ENCODE data around the gene UGT1A9.

Gene UGT1A9

GRCh38 chr2:233689501-233689900 lies 17.8 kb downstream of the UGT1A9 start:
- DNase-seq (ENCODE audit: low read depth): no peak
- no peak for TF ChIP-seq CTCF (IDR thresholded peaks at IDR 0.05; ENCODE audit: insufficient read depth, low read depth, low read length, missing control alignments)
- no peak overlapping the region for H3K4me3 ChIP-seq (ENCODE audit: low read length)

- no peak overlapping the region for H3K4me3 ChIP-seq (ENCODE audit: low read length)
- peak; percentile 88 for DNase-seq (ENCODE audit: low read depth)
- TF ChIP-seq CTCF (IDR thresholded peaks at IDR 0.05; ENCODE audit: insufficient read depth, low read depth, low read length, missing control alignments): no peak
Observed at GRCh38 chr2:233690444-233690843, 18.7 kb downstream of the UGT1A9 start.

GRCh38 chr2:233691443-233692433 lies 20.0 kb downstream of the UGT1A9 start:
- DNase-seq (ENCODE audit: low read depth): peak; percentile 100
- H3K4me3 ChIP-seq (ENCODE audit: low read length): peak overlapping the region; percentile 71
- no peak for TF ChIP-seq CTCF (IDR thresholded peaks at IDR 0.05; ENCODE audit: insufficient read depth, low read depth, low read length, missing control alignments)

GRCh38 chr2:233692648-233693047 lies 20.9 kb downstream of the UGT1A9 start, which contains the start of gene UGT1A6:
UGT1A6 (plus strand) TSS chr2:233692890; CDS start chr2:233693005, 115 bp downstream.
- no peak for TF ChIP-seq CTCF (IDR thresholded peaks at IDR 0.05; ENCODE audit: insufficient read depth, low read depth, low read length, missing control alignments)
- peak within 1 kb of the TSS; percentile 71 for H3K4me3 ChIP-seq (ENCODE audit: low read length)
- no peak for DNase-seq (ENCODE audit: low read depth)

GRCh38 chr2:233693963-233694362 lies 22.3 kb downstream of the UGT1A9 start:
- DNase-seq (ENCODE audit: low read depth): no peak
- H3K4me3 ChIP-seq (ENCODE audit: low read length): no peak overlapping the region
- TF ChIP-seq CTCF (IDR thresholded peaks at IDR 0.05; ENCODE audit: insufficient read depth, low read depth, low read length, missing control alignments): no peak

GRCh38 chr2:233698740-233699139 lies 27.0 kb downstream of the UGT1A9 start:
- H3K4me3 ChIP-seq (ENCODE audit: low read length): no peak overlapping the region
- no peak for TF ChIP-seq CTCF (IDR thresholded peaks at IDR 0.05; ENCODE audit: insufficient read depth, low read depth, low read length, missing control alignments)
- DNase-seq (ENCODE audit: low read depth): no peak
